Choroid plexus epithelial cell (primary cell): ENCODE measurements around the gene METTL24.

Experiments
- DNase-seq: peaks from one replicate; pipeline ENCODE4 v3.0.0-alpha.2; 2010; ENCODE audit warnings: low read depth
- H3K4me3 ChIP-seq: 2 replicates; pipeline ENCODE4 v1.5.1; 2011; ENCODE audit warnings: low read depth, mild to moderate bottlenecking, control low read depth, low read length, moderate library complexity
- TF ChIP-seq, protein P1 (sequence below): conservative IDR thresholded peaks from 2 replicates; pipeline ENCODE4 v1.5.1; 2011; ENCODE audit warnings: low read depth, mild to moderate bottlenecking, control low read depth, inconsistent platforms, low read length, moderate library complexity

METTL24 gene

GRCh38 chr6:110357664-110358552, at the start of gene METTL24:
Gene METTL24, minus strand, starts transcription at chr6:110358349. Its CDS starts 77 bp downstream, at chr6:110358272.
- TF ChIP-seq, protein P1, sequence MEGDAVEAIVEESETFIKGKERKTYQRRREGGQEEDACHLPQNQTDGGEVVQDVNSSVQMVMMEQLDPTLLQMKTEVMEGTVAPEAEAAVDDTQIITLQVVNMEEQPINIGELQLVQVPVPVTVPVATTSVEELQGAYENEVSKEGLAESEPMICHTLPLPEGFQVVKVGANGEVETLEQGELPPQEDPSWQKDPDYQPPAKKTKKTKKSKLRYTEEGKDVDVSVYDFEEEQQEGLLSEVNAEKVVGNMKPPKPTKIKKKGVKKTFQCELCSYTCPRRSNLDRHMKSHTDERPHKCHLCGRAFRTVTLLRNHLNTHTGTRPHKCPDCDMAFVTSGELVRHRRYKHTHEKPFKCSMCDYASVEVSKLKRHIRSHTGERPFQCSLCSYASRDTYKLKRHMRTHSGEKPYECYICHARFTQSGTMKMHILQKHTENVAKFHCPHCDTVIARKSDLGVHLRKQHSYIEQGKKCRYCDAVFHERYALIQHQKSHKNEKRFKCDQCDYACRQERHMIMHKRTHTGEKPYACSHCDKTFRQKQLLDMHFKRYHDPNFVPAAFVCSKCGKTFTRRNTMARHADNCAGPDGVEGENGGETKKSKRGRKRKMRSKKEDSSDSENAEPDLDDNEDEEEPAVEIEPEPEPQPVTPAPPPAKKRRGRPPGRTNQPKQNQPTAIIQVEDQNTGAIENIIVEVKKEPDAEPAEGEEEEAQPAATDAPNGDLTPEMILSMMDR: no peak
- peak within 1 kb of the TSS; percentile 49 for H3K4me3 ChIP-seq
- DNase-seq: no peak

DNA sequence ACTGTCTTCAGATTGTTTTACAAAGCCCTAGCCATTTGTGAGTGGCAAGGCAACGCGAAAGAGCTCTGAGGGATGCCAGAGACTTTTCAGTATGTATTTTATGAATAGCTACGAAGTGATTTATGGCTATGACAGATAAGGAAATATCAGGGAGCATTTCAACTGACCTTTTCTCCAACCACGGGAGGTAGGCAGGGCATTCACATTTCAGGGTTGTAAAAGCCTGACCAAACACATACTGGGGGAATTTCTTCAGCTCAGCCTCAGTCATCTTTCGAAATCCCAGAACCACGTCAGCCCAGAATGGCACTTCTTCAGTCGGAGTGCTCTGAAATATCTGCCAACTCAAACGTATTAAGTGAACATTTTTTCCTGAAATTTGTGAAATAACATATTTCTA, 46.5 kb upstream of the METTL24 start:
- peak; percentile 21 for DNase-seq
- no peak overlapping the region for H3K4me3 ChIP-seq
- TF ChIP-seq, protein P1: no peak

DNA sequence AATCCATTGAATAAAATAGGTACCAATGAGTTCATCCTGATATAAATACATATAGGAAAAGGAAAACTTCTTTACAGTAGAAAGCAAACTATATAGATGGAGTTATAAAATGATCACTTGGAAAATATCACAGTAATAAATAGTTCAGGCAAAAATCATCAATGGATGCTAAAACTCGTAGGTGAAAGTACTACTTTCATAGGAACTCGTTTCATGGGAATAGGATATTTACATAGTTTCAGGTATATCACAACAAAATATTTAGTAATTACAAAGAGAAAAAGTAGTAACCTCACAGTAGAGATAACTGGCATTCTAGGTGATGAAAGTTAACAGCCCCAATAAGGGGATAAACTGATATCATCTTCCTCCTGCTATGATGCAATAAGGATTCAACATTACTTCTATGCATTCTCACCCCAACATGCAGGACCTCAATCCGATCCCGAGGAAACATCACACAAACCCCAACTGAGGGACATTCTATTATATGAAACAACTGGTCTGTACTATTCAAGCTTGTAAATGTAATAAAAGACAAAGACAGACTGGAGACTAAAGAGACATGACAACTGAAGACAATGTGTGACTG, 43.5 kb upstream of the METTL24 start:
- H3K4me3 ChIP-seq: no peak overlapping the region

GRCh38 chr6:110400208-110400607, 42.1 kb upstream of the METTL24 start:
- DNase-seq: no peak
- peak overlapping the region; percentile 62 for H3K4me3 ChIP-seq
- TF ChIP-seq, protein P1: no peak

More for the DNA sequence above, 43.5 kb upstream of the METTL24 start:
- TF ChIP-seq, protein P1: no peak
- DNase-seq: no peak

DNA sequence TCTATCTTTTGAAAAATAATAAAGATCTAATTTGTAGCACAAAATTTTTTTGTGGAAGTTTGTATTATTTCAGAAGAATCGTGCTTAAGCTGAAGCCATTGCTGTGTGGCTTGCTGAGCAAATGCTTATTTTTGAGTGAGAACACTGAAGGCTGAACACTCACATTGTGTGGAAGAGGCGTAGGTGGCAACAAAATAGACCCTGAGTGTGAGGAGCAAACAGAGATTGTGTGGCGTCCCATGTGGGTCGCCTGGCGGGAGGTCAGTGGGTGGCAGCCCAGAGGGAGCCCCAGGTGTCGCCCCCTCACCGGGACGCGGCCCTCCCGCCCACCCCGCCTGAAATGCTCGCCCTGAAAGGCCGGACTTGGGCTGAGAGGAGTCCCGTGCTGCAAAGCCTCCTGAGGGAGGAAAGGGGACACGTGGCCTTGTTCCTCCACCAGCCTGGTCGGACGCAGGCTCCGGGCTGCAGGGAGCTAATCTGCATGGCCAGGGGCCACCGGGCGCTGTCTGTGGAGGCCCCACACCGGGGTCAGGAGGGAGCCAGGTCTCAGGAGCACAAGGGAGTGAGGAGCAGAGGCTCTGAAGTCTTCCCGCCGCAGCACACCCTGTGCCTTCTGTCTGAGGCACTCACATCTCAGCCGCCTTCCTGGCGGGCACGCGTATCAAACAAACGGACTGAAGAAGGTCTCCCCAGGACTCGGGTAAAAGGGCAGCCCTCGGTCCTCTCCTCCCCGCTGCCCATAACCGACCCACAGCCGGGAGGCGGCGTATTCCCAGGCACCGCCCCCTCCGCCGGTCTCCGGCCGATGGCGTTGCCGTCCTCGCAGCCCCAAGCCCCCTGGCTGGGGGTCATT, 41.3 kb upstream of the METTL24 start:
- peak; percentile 38 for DNase-seq
- TF ChIP-seq, protein P1: peak; percentile 26
- peak overlapping the region; percentile 62 for H3K4me3 ChIP-seq

DNA sequence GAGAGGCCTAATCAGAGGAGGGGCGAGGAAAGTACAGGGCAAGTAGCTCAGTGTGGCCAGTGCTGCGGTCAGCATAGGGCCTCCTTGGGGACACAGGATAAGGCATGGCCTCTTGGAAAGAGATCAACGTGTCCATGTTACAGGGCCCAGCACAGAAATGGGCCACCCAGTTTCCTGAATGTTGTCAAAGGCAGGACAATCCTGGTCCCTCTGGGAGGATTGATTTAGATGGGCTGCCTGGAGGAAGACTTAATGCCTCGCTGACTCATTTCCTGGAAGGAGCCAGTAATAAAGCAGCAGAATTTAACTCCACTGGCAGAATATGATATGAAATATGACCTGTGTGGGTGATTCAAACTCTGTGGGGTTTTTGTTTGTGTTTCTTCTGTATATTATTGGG, 40.6 kb upstream of the METTL24 start:
- no peak overlapping the region for H3K4me3 ChIP-seq
- peak; percentile 44 for DNase-seq
- TF ChIP-seq, protein P1: no peak
